ENCODE results near the gene PAQR6. TPM values are rescaled to one million over a fixed set of nuclear protein-coding genes. Genes with fewer than 3 reads are reported as not detected.
A peak's percentile ranks its signal among the peaks of the same experiment; 100 is the strongest.

Gene PAQR6
- total RNA-seq, 2 donors from 2014 or later, result 0.43 to 1.9 TPM

- intact Hi-C loops (cut with DNase I), result no loop called here
- DNase-seq (ENCODE audit: low spot score), result peak; percentile 99
These were observed 34.8 kb downstream of the PAQR6 start, which contains the start of gene PMF1 for GRCh38 chr1:156212833-156213643. Gene PMF1 (plus strand): TSS chr1:156213007. CDS start chr1:156213016, 9 bp downstream.

GRCh38 chr1:156212130-156212529 lies 35.7 kb downstream of the PAQR6 start:
- intact Hi-C loops (cut with DNase I), result no loop called here
- DNase-seq (ENCODE audit: low spot score), result peak; percentile 56

GRCh38 chr1:156211243-156211642 lies 36.6 kb downstream of the PAQR6 start:
- intact Hi-C loops (cut with DNase I), result no loop called here
- DNase-seq (ENCODE audit: low spot score), result peak; percentile 15

GRCh38 chr1:156204686-156205085 lies 43.2 kb downstream of the PAQR6 start:
- intact Hi-C loops (cut with DNase I), result no loop called here
- peak; percentile 19 for DNase-seq (ENCODE audit: low spot score)

- no peak for DNase-seq (ENCODE audit: low spot score)
- intact Hi-C loops (cut with DNase I), result no loop called here
These were observed 44.5 kb downstream of the PAQR6 start for GRCh38 chr1:156203331-156203730.

- intact Hi-C loops (cut with DNase I), result no loop called here
- DNase-seq (ENCODE audit: low spot score), result peak; percentile 61
These were observed 47.8 kb downstream of the PAQR6 start for GRCh38 chr1:156200044-156200443.

- intact Hi-C loops (cut with DNase I), result no loop called here
- no peak for DNase-seq (ENCODE audit: low spot score)
These were observed 49.0 kb downstream of the PAQR6 start for GRCh38 chr1:156198831-156199349.

- peak; percentile 16 for DNase-seq (ENCODE audit: low spot score)
- intact Hi-C loops (cut with DNase I), result no loop called here
These were observed 51.4 kb downstream of the PAQR6 start for GRCh38 chr1:156196445-156196844.

- DNase-seq (ENCODE audit: low spot score), result no peak
- intact Hi-C loops (cut with DNase I), result no loop called here
These were observed 52.0 kb downstream of the PAQR6 start for GRCh38 chr1:156195853-156196252.

- intact Hi-C loops (cut with DNase I), result no loop called here
- no peak for DNase-seq (ENCODE audit: low spot score)
These were observed 53.6 kb downstream of the PAQR6 start for GRCh38 chr1:156194300-156194652.

- intact Hi-C loops (cut with DNase I), result no loop called here
- DNase-seq (ENCODE audit: low spot score), result peak; percentile 98
These were observed 54.2 kb downstream of the PAQR6 start, which contains the start of gene SLC25A44 for GRCh38 chr1:156193488-156194299. Gene SLC25A44 (plus strand): TSS chr1:156194104. CDS start chr1:156199848, 5,744 bp downstream.

Other genes with a start within 250 kb of the PAQR6 start
- 100 to 1,000 TPM; 147 to 173 TPM for gene SSR2, start 227.1 kb downstream of the PAQR6 start, total RNA-seq
- 10 to 100 TPM; 18.0 to 29.1 TPM for gene UBQLN4, start 194.3 kb downstream of the PAQR6 start, total RNA-seq
- 10 to 100 TPM; 34.7 to 38.4 TPM for gene LAMTOR2, start 193.3 kb downstream of the PAQR6 start, total RNA-seq
- not detected for gene RAB25, start 186.9 kb downstream of the PAQR6 start, total RNA-seq
- under 1 TPM; 0.23 to 0.76 TPM for gene MEX3A, start 165.6 kb downstream of the PAQR6 start, total RNA-seq
- 100 to 1,000 TPM; 500 to 599 TPM for gene LMNA, start 133.3 kb downstream of the PAQR6 start, total RNA-seq
- gene SEMA4A, start 94.5 kb downstream of the PAQR6 start, total RNA-seq, result 1 to 10 TPM; 5.8 to 8.0 TPM
- gene SLC25A44, start 54.0 kb downstream of the PAQR6 start, total RNA-seq, result 10 to 100 TPM; 16.1 to 21.2 TPM
- gene PMF1, start 35.0 kb downstream of the PAQR6 start, total RNA-seq, result 10 to 100 TPM; 31.8 to 34.6 TPM
- under 1 TPM in 1 of 2 donors, not detected in 1; 0.71 TPM for gene BGLAP, start 5.9 kb downstream of the PAQR6 start, total RNA-seq
- gene SMG5, start 34.8 kb upstream of the PAQR6 start, total RNA-seq, result 10 to 100 TPM; 44.0 to 50.9 TPM
- gene TMEM79, start 36.3 kb upstream of the PAQR6 start, total RNA-seq, result 1 to 10 TPM; 1.6 to 2.7 TPM
- 10 to 100 TPM; 34.2 to 51.5 TPM for gene GLMP, start 47.6 kb upstream of the PAQR6 start, total RNA-seq
- gene VHLL, start 51.3 kb upstream of the PAQR6 start, total RNA-seq, result not detected
- 100 to 1,000 TPM; 124 to 133 TPM for gene CCT3, start 90.2 kb upstream of the PAQR6 start, total RNA-seq
- gene TSACC, start 90.5 kb upstream of the PAQR6 start, total RNA-seq, result not detected
- gene RHBG, start 121.2 kb upstream of the PAQR6 start, total RNA-seq, result not detected

Measured in posterior vena cava (tissue), 2 donors.